GM19455 (cell line): ENCODE measurements around the gene AFAP1.

Experiments
- ATAC-seq: cut with Tn5 transposase; IDR thresholded peaks from one replicate; pipeline ENCODE4 v1.9.1; 2021; ENCODE audit not compliant: unreplicated experiment

Gene AFAP1

DNA sequence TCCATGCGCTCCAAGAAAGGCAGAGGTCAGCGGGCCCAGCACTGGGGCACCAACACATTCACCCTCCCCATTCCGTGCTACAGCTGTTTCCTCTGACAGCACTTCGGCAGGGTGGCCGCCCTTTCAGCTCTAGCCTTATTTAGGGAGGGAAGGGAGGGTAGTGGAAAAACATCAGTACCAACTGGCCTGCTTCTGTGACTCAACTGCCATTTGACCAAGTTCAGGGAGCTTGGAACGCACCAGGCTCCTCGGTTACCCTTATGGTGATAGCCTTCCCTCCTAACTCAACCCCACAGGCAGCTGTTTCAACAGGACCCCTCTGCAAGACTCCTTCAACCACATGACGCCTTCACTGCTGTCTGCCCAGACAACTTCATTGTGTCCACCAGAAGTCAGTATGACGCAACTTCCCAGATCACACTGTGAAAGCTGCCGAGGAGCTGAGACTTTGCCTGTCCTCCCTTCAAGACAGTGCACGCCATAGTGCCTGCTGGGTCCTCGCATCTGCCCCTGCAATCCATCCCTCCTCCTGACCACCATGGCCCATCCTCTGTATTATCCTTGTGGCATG is 132.2 kb downstream of the AFAP1 start:
- ATAC-seq, result no peak

DNA sequence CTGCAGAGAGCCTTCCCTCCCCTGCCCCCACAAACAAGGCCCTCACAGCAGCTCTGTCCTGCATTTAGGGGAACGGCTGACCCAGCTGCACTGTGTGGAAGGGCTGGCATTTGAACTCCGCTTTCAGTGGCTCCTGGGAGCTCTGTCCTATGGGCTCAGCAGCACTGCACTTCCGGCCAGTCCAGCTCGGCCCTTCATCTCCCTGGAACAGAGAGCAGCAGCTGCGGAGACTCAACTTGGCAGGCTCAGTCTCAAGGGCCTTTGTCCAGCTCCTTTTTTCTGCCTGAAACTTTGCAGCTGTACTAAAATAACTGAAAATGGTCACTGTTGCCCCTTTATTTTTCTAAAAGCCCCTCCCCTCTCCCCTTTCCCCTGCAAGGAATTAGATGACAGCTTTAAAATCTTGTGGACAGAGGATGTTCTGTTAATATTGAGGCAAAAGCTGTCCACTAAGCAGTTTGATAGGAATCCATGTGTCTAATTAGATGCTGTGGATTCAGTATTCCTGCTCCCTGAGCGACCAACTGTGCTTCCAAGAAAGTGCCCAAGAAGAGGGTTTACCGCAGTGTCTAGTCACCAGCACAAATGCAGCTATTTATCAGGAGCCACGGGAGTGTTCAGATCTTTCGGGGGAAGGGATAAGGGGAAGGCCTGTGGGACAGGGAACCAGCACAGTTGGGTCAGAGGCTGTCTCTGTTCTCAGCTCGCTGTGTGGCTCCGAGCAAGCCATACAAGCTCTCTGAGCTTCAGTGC is 133.1 kb downstream of the AFAP1 start:
- ATAC-seq, result no peak

DNA sequence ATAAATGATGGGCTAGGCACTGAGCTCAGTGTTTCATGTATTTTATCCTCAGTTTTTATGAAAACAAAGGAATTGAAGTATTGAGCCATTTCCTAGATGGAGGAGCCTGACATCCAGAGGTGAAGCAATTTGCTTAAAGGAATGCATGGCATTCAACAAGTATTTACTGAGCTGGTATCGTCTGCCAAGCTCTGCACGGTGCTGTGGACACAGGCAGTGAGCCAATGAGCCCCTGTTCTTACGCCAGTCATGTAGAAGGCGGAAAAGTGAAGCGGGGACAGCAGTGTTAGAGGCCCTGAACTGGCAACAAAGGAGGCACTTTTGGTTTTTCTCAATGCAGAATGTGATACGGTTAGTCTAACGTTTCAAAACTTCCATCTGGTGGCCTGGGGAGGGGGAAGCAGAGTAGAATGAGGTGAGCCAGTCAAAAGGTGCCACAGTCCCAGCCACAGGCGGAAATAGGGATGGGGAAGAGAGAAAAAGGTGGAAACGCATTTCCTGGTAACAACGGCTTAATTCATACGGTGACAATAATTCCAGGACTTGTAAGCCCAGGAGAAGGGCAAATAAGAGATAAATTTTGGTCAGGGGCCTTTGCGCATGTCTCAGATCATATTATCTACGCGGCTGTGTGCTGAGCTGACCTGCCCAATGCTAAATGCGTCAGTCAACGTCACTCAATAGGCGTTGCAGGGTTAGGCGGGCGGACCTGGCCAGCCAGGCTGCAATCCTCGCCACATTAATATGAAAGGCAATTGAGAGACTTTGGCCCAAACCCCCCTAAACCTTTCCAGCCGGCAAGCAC is 133.9 kb downstream of the AFAP1 start:
- no peak for ATAC-seq

DNA sequence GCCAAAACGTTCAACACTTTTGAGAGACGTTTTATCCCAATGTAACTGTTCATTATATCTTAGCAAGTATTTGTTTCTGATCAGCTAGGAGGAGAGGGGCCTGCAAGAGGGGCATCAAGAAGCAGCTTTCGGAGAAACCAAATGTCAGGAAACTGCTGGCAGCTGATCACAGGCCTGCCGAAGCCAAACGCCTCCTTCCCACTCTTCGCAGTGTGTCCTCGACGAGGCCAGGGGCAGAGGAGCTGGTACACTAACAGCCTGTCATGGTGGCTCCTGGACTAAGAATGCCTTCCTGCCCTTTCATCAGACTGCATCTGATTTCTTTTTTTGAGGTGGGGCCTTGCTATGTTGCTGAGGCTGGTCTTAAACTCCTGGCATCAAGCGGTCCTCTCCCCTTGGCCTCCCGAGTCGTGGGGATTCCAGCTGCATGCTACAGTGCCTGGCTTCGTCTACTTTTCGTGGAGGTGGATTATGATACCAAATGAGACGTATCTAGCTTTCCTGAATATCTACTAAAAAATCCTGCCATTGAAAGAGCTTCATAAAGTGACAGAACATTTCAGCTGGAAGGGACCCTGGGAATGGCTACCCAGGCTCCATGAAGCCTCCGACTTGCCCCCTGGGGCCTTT is 134.8 kb downstream of the AFAP1 start:
- ATAC-seq, result no peak

DNA sequence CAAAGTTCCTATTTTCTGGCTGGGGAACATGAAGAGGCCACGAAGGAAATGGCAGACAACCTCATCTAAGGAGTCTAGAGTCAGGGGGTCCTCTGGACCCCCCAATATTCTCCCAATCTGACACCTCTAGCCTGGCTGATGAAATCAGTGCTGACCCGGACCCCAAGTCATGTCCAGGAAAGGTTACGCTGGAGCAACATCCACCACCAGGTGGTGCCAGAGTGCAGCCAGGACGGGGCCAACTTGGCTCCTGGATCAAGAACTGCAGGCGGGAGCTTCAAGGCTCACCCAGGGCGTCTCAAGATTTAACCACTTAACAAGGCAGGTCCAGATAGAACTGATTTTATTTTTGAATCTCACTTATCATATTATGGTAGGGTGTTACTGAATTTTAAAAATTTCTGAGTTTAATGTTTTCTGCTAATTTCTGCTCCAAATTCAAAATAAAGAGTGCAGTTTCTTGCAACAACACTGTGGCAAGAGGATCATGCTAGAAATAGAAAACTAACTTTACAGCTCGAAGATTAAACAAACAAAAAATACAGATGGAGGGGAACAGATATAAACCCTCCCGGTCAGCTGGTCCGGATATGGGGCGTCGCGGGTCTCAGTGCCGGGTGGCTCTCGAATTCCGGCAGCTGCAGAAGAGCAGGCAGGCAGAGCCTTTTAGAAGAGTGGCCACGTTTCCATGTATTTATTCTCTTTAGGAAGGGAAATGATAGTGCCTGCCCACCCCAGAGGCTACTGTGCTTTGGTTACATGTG is 135.5 kb downstream of the AFAP1 start:
- ATAC-seq, result no peak

DNA sequence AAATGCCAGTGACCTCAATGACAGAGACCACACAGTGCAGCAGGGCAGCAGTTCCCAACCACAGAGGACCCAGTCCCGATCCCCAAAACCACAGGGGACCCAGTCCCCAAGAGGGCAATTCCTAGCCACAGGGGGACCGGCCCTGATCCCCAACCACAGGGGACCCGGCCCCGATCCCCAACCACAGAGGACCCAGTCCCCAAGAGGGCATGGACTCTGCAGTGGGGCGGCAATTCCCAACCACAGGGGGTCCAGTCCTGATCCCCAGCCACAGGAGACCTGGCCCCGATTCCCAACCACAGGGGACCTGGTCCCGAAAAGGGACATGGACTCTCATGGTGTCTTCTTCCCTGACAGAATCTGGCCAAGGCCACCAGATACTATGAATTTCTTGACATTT is 136.3 kb downstream of the AFAP1 start:
- ATAC-seq, result no peak

DNA sequence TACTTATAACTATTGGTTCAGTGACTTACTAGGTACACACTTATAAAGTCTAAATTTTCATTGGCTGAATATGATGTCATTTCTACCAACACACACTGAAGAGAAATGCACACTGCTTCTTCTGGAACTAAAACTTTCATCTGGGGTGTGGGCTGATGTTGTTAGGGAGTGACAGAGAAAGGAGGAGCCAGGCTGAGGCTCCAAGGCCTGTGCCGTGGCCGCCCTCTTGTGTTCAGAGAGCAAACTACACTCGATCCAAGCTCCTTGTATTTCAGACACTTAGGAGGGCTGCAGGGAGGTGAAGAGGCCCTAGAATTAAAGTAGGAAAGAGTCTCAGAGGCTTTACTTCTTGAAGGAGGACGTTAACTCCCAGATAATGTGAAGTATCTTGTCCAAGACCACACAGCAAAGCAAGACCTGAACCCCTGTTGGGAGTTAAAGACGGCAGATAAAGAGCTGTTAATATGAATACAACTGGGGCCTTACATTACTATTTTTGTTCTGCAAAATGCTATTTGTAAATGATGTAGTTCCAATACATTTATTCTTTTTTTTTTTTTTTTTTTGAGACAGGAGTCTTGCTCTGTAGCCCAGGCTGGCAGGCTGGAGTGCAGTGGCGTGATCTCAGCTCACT is 137.5 kb downstream of the AFAP1 start:
- peak; percentile 79 for ATAC-seq

DNA sequence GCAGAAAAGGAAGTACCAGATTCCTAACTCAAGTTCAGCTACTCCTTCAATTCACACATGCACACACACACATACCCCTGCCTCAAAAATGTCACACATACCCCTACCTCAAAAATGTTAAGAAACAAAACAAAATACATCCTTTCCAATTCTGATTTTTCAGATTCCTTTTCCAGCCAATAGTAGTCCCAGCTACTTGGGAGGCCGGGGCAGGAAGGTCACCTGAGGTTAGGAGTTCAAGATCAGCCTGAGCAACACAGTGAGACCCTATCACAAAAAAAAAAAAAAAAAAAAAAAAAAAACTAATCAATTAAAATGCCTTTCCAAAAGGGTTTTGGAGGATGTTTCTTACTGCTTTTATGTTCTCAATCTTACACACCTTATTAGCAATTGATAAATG is 138.0 kb downstream of the AFAP1 start:
- ATAC-seq, result no peak

DNA sequence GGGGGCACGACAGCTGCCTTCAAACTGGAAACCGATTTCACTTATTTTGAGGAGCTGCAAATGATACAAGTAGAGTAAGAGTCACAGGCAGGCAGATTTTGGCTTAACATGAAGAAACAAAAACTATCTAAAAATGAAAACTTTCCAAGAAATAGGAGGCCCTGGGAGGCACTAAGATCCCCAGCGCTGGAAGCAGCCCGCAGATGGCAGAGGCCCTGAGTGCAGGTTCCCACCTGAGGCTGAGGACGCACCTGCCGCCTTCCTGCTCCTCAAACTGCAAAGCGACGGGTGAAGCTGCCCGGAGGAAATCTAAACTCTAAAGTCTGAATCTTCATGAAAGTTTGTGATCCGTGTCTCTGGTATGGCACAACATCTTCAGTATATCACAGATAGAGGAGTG is 138.7 kb downstream of the AFAP1 start:
- ATAC-seq, result no peak

DNA sequence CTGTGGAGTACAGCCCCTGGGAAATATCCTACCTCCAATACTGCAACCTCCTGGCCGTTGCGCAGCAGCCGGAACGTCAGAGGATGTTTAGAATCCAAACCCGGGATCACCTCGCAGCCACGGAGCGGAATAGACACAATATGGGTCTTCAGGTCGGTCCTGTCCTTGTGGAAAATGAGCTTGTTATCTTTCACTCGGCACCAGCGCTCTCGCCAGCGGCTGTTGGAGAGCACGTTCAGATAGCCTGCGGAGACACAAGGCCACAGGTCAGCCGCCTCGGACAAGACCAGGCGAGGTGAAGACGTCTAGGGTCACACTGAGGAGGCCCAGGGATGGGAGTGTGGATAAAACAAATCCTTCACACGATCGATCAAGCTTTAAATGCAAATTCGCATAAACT is 139.3 kb downstream of the AFAP1 start:
- no peak for ATAC-seq

DNA sequence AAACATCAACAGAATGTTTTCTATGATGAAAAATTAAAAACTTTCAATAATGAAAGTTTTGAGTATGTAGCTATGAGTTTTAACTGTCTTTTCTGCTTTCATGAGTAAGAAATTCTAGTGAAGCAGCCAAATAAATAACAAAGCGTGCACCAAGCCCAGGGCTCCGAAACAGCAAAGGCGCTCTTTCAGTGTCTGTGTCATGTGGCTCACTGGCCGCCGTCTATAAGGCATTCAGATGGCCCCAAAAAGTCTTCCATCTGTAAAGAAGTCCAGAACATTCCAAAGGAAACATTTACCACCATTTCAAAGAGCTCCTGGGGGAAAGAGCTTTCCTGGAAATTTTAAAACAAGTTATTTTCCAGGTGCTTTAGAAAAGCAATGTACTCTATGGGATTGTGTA is 139.9 kb downstream of the AFAP1 start:
- ATAC-seq, result no peak

DNA sequence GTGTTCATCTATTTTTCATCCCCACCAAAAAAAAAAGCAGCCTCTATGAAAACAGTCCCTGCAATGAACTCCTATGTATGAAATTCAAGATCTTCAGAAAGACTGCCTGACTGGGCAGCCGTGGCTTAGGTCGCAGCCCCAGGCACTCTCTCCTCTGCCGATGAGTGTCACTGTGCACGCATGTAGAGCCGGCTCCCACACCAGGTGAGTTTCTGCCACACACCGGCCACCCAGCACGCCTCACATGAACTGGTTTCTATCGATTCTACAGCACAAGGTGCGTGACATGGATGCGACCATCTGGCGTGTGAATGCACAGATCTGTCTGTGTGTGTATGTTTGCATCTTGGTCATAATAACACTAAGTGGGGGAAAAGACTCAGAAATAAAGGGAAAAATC is 140.4 kb downstream of the AFAP1 start:
- no peak for ATAC-seq

DNA sequence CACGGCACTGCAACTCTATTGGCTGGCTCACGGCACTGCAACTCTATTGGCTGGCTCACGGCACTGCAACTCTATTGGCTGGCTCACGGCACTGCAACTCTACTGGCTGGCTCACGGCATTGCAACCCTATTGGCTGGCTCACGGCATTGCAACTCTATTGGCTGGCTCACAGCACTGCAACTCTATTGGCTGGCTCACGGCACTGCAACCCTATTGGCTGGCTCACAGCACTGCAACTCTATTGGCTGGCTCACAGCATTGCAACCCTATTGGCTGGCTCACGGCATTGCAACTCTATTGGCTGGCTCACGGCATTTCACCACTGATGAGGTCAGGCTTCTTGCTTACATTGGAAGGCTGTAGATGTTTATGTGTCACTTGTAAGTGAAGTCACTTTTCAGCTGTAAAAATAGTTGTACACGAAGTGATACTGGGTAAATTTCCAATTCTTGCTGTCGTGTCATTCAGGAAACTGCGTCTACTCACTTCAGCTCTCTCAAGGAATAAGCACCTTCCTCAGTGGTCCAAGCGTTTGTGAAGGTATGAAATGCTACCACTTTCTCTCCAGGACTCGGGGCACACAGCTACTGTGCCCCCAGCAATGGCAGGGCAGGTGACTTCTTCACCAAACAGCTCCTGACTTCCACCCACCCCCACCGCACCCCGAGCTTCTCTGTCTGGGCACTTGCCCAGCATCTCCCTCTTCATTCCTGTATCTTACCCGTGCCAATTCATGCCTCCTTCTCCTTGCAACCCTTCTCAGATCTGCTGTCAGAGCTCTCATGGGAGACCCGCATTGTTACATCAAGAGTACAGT is 141.3 kb downstream of the AFAP1 start:
- ATAC-seq, result no peak

DNA sequence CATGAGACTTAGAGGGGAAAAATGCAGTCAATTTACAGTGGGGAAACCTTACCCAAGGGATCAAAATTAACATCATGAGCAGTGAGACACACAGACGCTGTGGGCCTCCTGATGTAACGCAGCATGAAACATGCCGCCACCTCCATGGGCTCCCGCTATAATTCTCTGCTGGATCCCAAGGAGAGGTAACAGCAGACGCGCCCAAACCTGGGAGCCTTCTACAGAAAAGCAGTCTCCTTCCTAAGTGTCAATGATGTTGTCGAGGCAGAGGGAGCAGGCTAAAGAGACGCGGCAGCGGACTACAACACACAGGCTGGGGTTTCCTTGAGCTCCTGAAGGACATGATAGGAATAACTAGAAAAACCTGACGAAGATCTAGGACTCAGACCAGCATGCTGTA is 142.3 kb downstream of the AFAP1 start:
- no peak for ATAC-seq

DNA sequence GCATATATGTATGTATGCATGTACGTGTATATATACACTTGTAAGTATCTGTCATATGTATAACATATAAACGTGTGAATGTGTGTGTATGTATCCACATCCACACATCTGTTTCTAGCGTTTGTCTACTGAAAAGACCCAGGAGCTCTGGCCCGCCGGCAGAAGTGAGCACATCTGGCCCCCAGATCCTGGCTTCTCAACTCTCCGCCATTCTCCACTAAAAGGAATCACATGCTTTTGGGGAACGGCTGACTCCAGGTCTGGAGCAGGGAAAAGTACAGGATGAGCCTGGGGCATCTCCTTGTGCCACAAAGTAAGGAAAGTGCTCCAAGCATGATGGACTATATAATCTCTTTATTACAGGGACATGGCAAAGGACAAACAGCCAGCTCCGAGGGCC is 143.7 kb downstream of the AFAP1 start:
- no peak for ATAC-seq

DNA sequence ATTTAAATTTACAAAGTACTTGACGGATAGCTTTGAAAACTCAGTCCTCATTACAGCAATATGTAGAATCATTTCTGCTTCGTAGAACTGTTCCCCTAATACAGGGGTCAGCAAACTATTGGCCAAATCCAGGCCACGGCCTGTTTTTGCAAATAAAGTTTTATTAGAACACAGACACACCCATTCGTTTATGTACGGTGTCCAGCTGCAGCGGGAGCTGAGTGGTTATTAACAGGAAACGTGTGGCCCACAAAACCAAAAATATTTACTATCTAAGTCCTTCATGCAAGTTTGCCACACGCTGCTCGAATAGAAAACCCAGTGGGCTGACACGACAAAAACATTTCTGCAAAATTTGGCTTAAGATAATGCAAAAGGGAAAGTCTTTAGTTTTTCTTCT is 146.5 kb downstream of the AFAP1 start:
- ATAC-seq, result no peak

DNA sequence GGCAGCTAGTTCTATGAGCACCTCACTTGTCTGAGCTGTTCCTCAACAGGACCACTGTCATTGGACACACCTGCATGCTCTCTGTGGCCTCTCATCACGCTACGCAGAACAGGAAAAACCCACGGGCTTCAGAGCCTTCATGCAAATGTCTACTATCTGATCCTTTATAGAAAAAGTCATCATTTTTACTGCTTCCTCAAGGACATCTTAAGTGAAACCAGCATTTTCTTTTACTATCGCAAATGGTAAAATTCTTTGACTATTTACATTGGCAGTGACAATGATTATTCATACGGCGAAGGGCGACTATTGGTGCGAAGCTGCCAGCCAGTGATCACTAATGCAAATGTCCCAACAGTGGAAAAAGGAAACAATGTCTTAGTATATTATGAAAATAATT is 147.0 kb downstream of the AFAP1 start:
- ATAC-seq, result no peak

DNA sequence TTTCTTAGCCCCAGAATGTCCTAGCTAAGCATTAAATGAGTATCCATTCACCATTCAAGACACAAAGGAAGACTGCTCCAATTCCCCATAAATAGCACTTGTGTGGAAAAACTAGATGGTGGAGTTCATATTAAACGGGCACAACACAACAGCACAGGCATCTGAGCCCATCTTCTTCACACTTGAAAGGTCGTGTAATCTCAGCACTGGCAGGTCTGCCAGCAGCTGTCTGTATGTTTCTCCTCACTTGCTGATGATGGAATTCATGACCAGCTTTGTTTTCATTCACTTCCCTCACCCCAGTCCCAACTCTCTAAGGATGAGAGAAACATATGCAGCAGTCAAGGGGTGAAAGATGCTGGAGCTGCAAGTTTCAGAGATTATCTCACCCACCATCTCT is 148.7 kb downstream of the AFAP1 start:
- no peak for ATAC-seq

DNA sequence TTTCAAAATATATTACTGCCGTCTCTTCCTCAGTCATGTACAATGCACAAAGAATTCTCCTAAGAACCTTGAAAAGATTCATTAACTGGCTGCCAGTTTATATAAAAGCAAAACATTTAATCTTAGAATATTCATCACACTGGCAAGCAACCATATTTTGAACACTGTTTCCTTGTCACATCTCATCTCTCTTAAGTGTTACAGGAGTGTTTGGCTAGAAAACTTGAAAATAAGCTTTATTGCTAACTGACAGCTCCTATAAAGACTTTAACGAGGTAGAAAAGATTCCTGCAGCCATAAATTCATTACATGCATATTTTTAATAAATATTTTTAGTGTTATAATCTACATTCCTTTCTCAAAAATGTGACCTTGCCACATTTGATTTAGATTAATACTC is 149.6 kb downstream of the AFAP1 start:
- no peak for ATAC-seq
